Common myeloid progenitor, CD34-positive (primary cell): ENCODE results near the gene TOMT.

Experiments used
- CTCF ChIA-PET: fragments of 350-600 bp; sonication (Branson Sonifier 250); formaldehyde crosslinking; loops from one replicate; lab custom pipeline; 2021; ENCODE audit warnings: antibody characterized with exemption; lab: Charles Lee
- POLR2A ChIA-PET: fragments of 350-600 bp; sonication (Branson Sonifier 250); formaldehyde crosslinking; loops from one replicate; lab custom pipeline; 2021; ENCODE audit warnings: antibody characterized with exemption; lab: Charles Lee
- DNase-seq, 3 donors: peaks; one replicate each; pipeline versions ENCODE4 v3.0.0 to v3.0.0-alpha.2; 2013
- H3K27ac ChIP-seq, 2 experiments: 1 replicate in 1 of 2; 2 replicates in 1 of 2; pipeline ENCODE4 v1.7.0; 2013; ENCODE audit warnings: inconsistent platforms in 2 of 2, low read length in 2 of 2, mild to moderate bottlenecking in 2 of 2, low read depth in 1 of 2, moderate library complexity in 1 of 2; ENCODE audit not compliant: severe bottlenecking in 2 of 2, insufficient read depth in 1 of 2, poor library complexity in 1 of 2
- H3K27me3 ChIP-seq, 5 experiments: replicated peaks in 2 of 5; 1 replicate in 3 of 5; 2 replicates in 2 of 5; pipeline versions ENCODE4 v1.6.1 to v1.7.0; 2013; ENCODE audit warnings: low read length in 4 of 5, mild to moderate bottlenecking in 2 of 5, moderate library complexity in 2 of 5, inconsistent platforms in 1 of 5; ENCODE audit not compliant: insufficient read depth in 5 of 5, control insufficient read depth in 4 of 5
- H3K36me3 ChIP-seq, 4 experiments: 1 replicate in 2 of 4; 2 replicates in 2 of 4; pipeline versions ENCODE4 v1.6.1 to v1.7.0; 2013; ENCODE audit warnings: low read length in 3 of 4, control low read depth in 1 of 4, mild to moderate bottlenecking in 1 of 4; ENCODE audit not compliant: control insufficient read depth in 4 of 4, insufficient read depth in 4 of 4
- H3K4me1 ChIP-seq, 4 experiments: 1 replicate in 3 of 4; 2 replicates in 1 of 4; pipeline versions ENCODE4 v1.6.1 to v1.7.1; 2013; ENCODE audit warnings: low read length in 3 of 4, mild to moderate bottlenecking in 3 of 4, control low read depth in 1 of 4, inconsistent platforms in 1 of 4, moderate library complexity in 1 of 4; ENCODE audit not compliant: control insufficient read depth in 4 of 4, insufficient read depth in 4 of 4; ENCODE audit errors: control extremely low read depth in 1 of 4
- H3K4me3 ChIP-seq, 7 experiments: 1 replicate in 4 of 7; 2 replicates in 3 of 7; pipeline versions ENCODE4 v1.5.1 to v1.7.0; 2013; ENCODE audit warnings: mild to moderate bottlenecking in 7 of 7, low read length in 6 of 7, moderate library complexity in 6 of 7, inconsistent platforms in 2 of 7, low read depth in 2 of 7, control low read depth in 1 of 7; ENCODE audit not compliant: insufficient read depth in 4 of 7, control insufficient read depth in 1 of 7; ENCODE audit errors: extremely low read depth in 1 of 7
- H3K9me3 ChIP-seq, 5 experiments: 1 replicate in 4 of 5; 2 replicates in 1 of 5; pipeline versions ENCODE4 v1.6.1 to v1.7.1; 2013; ENCODE audit warnings: low read length in 4 of 5, mild to moderate bottlenecking in 2 of 5, inconsistent platforms in 1 of 5, low read depth in 1 of 5, moderate library complexity in 1 of 5; ENCODE audit not compliant: control insufficient read depth in 4 of 5, insufficient read depth in 2 of 5; ENCODE audit errors: control extremely low read depth in 1 of 5
- WGBS: methylation state at CpG from one replicate; pipeline ENCODE4 v1.1.5; 2013; ENCODE audit not compliant: insufficient coverage; 5-methylcytosine and 5-hydroxymethylcytosine counted together

TOMT gene

DNA sequence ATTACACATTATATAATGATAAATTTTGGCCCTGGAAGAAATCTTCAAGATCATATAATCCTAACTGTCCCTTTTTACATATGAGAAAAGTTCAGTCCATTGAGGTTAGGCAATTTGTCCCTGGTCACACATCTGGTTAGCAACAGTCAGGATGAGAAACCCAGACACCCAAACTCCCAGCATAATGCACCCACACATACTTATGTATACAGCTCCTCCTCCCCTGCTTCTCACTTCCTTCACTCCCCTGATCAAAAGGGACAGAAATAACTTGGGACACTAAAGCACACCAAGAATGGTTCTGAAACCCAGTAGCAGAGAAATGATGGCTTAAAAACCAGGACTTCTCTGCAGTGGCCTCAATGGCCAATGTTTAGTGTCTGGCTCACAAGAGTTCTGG is 36.5 kb upstream of the TOMT start:
- Histone ChIP-seq H3K27ac (peak overlapping the region in 1 of 2 experiments; percentile 51), H3K4me1 (peaks cover 0 to 35% (median 9%) of the 10 kb centered on the region in 4 experiments), H3K4me3 (peak overlapping the region in 1 of 7 experiments; percentile 29), H3K36me3 (peaks cover 3 to 36% (median 9%) of the 10 kb centered on the region in 4 experiments), H3K9me3 (no peaks in the 10 kb centered on the region), H3K27me3 (no peaks in the 10 kb centered on the region)
- CTCF ChIA-PET: interaction anchor here (0.9 to 4.4 kb wide), 6 partner anchors 9 to 114 kb away, joined by 3 to 19 read pairs (median 3); no protein-coding TSS in a partner anchor
- POLR2A ChIA-PET: interaction anchor here (0.7 to 1.5 kb wide), 2 partner anchors 12 to 29 kb away, joined by 4 read pairs; no protein-coding TSS in a partner anchor
- DNase-seq: no peak

DNA sequence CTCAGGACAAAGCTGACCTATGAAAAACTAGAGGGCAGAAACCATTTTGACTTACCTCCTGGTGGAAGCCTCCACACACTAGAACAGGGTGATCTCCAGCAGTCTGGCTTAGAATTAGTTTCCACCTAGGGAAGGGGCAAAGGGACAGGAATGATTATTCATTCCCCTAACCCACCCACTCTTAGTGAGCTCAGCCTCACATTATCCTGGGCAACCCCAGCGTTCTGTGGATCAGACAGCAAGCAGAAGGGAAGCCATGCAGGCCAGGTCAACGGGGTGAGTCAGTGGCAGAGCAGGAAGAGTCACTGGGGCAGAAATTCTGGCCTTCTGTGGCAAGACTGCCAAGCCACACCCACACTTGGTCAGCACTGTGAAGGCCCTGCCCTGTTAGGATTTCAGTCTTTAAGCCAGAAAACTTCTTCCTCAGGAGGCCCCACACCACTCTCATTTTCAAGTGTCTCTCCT is 35.9 kb upstream of the TOMT start:
- ChIA-PET CTCF (interaction anchor here (0.9 to 4.4 kb wide), 6 partner anchors 8 to 77 kb away, joined by 3 to 19 read pairs (median 3); no protein-coding TSS in a partner anchor), POLR2A (interaction anchor here (0.7 kb wide), 1 partner anchor 13 kb away, joined by 4 read pairs; no protein-coding TSS in a partner anchor)
- Histone ChIP-seq H3K4me3 (peak overlapping the region in 1 of 7 experiments; percentile 32), H3K36me3 (peaks cover 3 to 36% (median 9%) of the 10 kb centered on the region in 4 experiments), H3K9me3 (no peaks in the 10 kb centered on the region), H3K4me1 (peaks cover 0 to 35% (median 9%) of the 10 kb centered on the region in 4 experiments), H3K27me3 (no peaks in the 10 kb centered on the region), H3K27ac (peak overlapping the region in 1 of 2 experiments; percentile 51)
- peak in 2 of 3 donors; percentile 23 to 24 for DNase-seq
- 40% methylated on average over 2 of the region's 2 CpGs for WGBS

DNA sequence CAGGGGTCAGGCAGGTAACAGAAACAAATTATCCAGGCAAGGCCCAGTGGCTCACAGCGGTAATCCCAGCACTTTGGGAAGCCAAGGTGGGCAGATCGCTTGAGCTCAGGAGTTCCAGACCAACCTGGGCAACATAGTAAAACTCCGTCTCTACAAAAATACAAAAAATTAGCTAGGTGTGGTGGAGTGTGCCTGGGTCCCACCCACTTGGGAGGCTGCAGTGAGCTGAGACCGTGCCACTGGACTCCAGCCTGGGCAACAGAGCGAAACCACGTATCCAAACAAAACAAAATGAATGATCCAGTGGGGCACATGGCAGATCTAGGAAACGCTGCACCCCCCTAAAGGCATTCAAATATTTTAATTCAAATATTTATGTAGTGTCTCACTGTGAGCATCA is 35.2 kb upstream of the TOMT start:
- Histone ChIP-seq H3K4me1 (peaks cover 2 to 40% (median 14%) of the 10 kb centered on the region in 4 experiments), H3K4me3 (peak overlapping the region in 1 of 7 experiments; percentile 32), H3K9me3 (no peaks in the 10 kb centered on the region), H3K27me3 (no peaks in the 10 kb centered on the region), H3K36me3 (peaks cover 3 to 36% (median 9%) of the 10 kb centered on the region in 4 experiments), H3K27ac (peak overlapping the region in 1 of 2 experiments; percentile 51)
- no peak for DNase-seq
- POLR2A ChIA-PET: no interaction called here
- WGBS: 96% methylated on average over 3 of the region's 7 CpGs
- CTCF ChIA-PET: interaction anchor here (1.0 to 1.1 kb wide), 3 partner anchors 10 to 77 kb away, joined by 3 read pairs; no protein-coding TSS in a partner anchor

DNA sequence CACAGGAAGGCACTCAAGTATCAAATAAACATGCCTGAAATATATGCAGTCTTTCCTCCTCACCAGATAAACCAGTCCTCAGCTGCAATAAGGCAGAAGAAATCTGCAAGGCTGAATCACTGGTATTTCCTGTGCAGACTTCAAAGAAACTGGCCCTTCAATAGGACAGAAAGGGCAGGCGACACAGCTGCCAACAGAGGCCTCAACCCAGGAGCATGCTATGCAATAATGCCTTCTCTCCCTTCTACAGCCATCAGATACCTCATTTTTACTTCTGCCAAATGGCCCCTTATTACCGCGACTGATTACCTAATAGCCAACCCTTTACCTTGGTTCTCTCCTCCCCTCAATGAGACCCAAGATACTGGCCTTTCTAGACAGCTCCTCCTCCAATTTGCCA is 33.4 kb upstream of the TOMT start:
- Histone ChIP-seq H3K4me1 (peaks cover 4 to 47% (median 17%) of the 10 kb centered on the region in 4 experiments), H3K27ac (no peak overlapping the region), H3K4me3 (no peak overlapping the region), H3K36me3 (peaks cover 0 to 28% (median 6%) of the 10 kb centered on the region in 4 experiments), H3K9me3 (no peaks in the 10 kb centered on the region), H3K27me3 (no peaks in the 10 kb centered on the region)
- WGBS: 93% methylated on average over 3 of the region's 3 CpGs
- peak in 2 of 3 donors; percentile 14 to 19 for DNase-seq
- CTCF ChIA-PET: interaction anchor here (1.3 to 4.4 kb wide), 5 partner anchors 9 to 56 kb away, joined by 3 to 28 read pairs (median 7); no protein-coding TSS in a partner anchor
- POLR2A ChIA-PET: no interaction called here

DNA sequence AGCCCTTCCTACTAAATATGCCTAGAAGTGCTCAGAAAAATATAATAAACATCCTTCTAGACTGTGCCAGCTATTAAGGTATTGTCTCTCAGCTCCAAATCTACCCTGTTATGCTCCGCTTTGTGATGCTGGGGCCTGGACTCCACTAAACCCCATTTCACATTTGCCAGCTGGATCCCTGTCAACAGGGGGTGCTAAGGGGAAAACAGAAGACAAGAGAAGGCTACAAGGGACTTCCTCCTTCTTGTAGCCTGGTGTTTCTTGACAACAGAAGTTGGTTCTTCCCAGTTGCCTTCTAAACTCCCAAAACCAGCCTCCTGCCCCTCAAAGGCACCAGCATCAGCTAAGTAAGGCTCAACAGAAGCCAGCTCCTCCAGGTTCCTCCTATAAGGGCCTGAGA is 30.6 kb upstream of the TOMT start:
- no peaks in the 10 kb centered on the region for H3K27me3 ChIP-seq
- peaks cover 0 to 12% (median 0%) of the 10 kb centered on the region in 4 experiments for H3K36me3 ChIP-seq
- H3K27ac ChIP-seq: peak overlapping the region; percentile 50 to 85
- peak overlapping the region in 5 of 7 experiments; percentile 9 to 65 (median 36) for H3K4me3 ChIP-seq
- peak; percentile 73 to 76 (median 75) for DNase-seq
- POLR2A ChIA-PET: interaction anchor here (0.8 to 1.6 kb wide), 4 partner anchors 9 to 50 kb away, joined by 3 to 8 read pairs (median 5); no protein-coding TSS in a partner anchor
- WGBS: 80% methylated on average over 1 of the region's 1 CpG
- peaks cover 4 to 53% (median 23%) of the 10 kb centered on the region in 4 experiments for H3K4me1 ChIP-seq
- no peaks in the 10 kb centered on the region for H3K9me3 ChIP-seq
- CTCF ChIA-PET: interaction anchor here (1.0 to 4.4 kb wide), 21 partner anchors 8 to 97 kb away, joined by 3 to 28 read pairs (median 7); no protein-coding TSS in a partner anchor

DNA sequence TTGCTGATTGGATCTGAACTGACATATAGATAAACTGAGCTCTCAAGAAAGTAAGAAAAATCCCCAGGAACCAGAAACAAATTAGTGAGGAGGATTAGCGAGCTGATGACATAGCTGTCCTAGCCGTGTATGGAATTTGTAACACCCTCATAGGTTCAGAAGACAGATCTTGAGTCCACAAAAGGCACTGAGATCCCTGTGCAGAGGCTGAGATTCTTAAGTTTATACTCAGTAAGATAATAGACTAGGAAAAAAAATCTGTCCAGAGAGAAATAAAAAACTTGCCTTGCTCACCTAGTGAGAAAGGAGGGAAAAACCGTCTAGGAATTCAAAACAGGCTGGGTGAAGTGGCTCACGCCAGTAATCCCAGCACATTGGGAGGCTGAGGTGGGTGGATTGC is 30.0 kb upstream of the TOMT start:
- peaks cover 4 to 47% (median 21%) of the 10 kb centered on the region in 4 experiments for H3K4me1 ChIP-seq
- H3K36me3 ChIP-seq: peaks cover 0 to 12% (median 0%) of the 10 kb centered on the region in 4 experiments
- no peaks in the 10 kb centered on the region for H3K9me3 ChIP-seq
- DNase-seq: no peak
- no peaks in the 10 kb centered on the region for H3K27me3 ChIP-seq
- peak overlapping the region in 3 of 7 experiments; percentile 36 to 65 (median 49) for H3K4me3 ChIP-seq
- WGBS: 100% methylated on average over 4 of the region's 4 CpGs
- POLR2A ChIA-PET: interaction anchor here (1.2 to 1.6 kb wide), 3 partner anchors 9 to 35 kb away, joined by 5 to 8 read pairs (median 5); no protein-coding TSS in a partner anchor
- CTCF ChIA-PET: interaction anchor here (1.0 to 4.4 kb wide), 20 partner anchors 9 to 98 kb away, joined by 3 to 28 read pairs (median 7); no protein-coding TSS in a partner anchor
- peak overlapping the region; percentile 50 to 85 for H3K27ac ChIP-seq
